Heart left ventricle (tissue), 13 donors: ENCODE measurements around the gene ISLR.

Experiments used
- CTCF ChIP-seq, 12 donors: fragments of 200-600 bp; sonication (generic) in 4 of 12; IDR thresholded peaks; one replicate each; pipeline versions ENCODE4 v1.5.0 to v1.8.0; 2018 to 2022; ENCODE audit warnings: antibody characterized with exemption in 12 of 12, mild to moderate bottlenecking in 5 of 12
- POLR2A ChIP-seq, 2 donors: fragments of 450-650 bp; IDR thresholded peaks; one replicate each; pipeline ENCODE4 v1.6.1; 2017; ENCODE audit warnings: antibody characterized with exemption in 2 of 2, mild to moderate bottlenecking in 2 of 2, moderate library complexity in 2 of 2
- donor health status: ischemic (EF 13 %, LVEDD 7.1; RV severe dilation, severe dysfunction).
- donor health status: DM: no; HTN: yes; CAD: no.
- donor health status: DM: no; HTN: no; CAD: no.
- donor health status: ischemic (EF 25% LVEDD 6.9; RV normal size, moderate dysfunction).
- donor health status: ischemic (EF 25% LVEDD 5.7; RV mildly dilated, moderate dysfunction).
- donor health status: ischemic (EF 35%, LVEDD 5.7; RV mildly dilated, moderate dysfunction).
- donor health status: nonischemic (EF 11% LVEDD 7.7; RV severe dilation, severe dysfunction).
- donor health status: DM: yes; HTN: yes; CAD: no.
- donor health status: PGD.
- donor health status: ischemic (EF 29% LVEDD 5.4; RV normal size, mild dysfunction).
- donor health status: nonischemic (EF 23%, LVEDD 6.1; RV moderate dilation, normal function).

- TF ChIP-seq CTCF (IDR thresholded peaks at IDR 0.05) (no peak), POLR2A (IDR thresholded peaks at IDR 0.05) (no peak)
Measured at GRCh38 chr15:74124759-74125158, 48.8 kb upstream of the ISLR start.
